Vagina (tissue), 2 donors: Measurements from ENCODE around the gene RFX4.

Source experiments
- POLR2A ChIP-seq, 2 donors: fragments of 450-650 bp; IDR thresholded peaks; one replicate each; pipeline ENCODE4 v1.6.1; 2017; ENCODE audit warnings: antibody characterized with exemption in 2 of 2, mild to moderate bottlenecking in 2 of 2, moderate library complexity in 2 of 2
- POLR2AphosphoS5 ChIP-seq, 2 donors: sonication (generic); formaldehyde crosslinking; IDR thresholded peaks; one replicate each; pipeline ENCODE4 v1.9.0; 2017; ENCODE audit warnings: antibody characterized with exemption in 2 of 2, mild to moderate bottlenecking in 2 of 2, low read depth in 1 of 2; ENCODE audit not compliant: insufficient read depth in 1 of 2
- TF ChIP-seq, protein P1 (sequence below), 3 experiments: fragments of 450-650 bp in 2 of 3; fragments of 200-600 bp in 1 of 3; sonication (generic) in 1 of 3; IDR thresholded peaks; one replicate each; pipeline ENCODE4 v1.5.1; 2017 to 2019; ENCODE audit warnings: antibody characterized with exemption in 3 of 3, mild to moderate bottlenecking in 2 of 3, moderate library complexity in 2 of 3

DNA sequence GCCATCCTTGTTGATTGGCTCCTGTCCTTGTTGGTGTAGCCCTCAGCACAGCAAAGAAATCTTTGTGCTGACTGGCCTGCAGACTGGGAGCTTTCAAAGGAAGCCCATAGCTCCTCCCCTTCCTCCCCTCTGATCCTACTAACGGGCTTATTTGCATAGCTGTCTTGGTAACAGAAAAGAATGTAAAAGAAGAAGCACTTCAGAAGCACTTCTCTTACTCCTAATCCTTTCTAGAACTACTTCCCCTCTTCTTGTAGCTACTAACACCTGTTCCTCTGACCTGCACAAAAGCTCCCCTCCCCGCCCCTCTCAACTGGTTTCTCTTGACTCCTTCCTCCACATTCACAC, 177.4 kb downstream of the RFX4 start:
- TF ChIP-seq, protein P1, sequence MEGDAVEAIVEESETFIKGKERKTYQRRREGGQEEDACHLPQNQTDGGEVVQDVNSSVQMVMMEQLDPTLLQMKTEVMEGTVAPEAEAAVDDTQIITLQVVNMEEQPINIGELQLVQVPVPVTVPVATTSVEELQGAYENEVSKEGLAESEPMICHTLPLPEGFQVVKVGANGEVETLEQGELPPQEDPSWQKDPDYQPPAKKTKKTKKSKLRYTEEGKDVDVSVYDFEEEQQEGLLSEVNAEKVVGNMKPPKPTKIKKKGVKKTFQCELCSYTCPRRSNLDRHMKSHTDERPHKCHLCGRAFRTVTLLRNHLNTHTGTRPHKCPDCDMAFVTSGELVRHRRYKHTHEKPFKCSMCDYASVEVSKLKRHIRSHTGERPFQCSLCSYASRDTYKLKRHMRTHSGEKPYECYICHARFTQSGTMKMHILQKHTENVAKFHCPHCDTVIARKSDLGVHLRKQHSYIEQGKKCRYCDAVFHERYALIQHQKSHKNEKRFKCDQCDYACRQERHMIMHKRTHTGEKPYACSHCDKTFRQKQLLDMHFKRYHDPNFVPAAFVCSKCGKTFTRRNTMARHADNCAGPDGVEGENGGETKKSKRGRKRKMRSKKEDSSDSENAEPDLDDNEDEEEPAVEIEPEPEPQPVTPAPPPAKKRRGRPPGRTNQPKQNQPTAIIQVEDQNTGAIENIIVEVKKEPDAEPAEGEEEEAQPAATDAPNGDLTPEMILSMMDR (IDR thresholded peaks at IDR 0.05) = no peak
- no peak for TF ChIP-seq POLR2AphosphoS5 (IDR thresholded peaks at IDR 0.05; ENCODE audit: insufficient read depth in 1 of 2, low read depth in 1 of 2)
- no peak for TF ChIP-seq POLR2A (IDR thresholded peaks at IDR 0.05)
